ENCODE measurements around the gene ESR2. TPM values are rescaled to one million over a fixed set of nuclear protein-coding genes. Genes with fewer than 3 reads are reported as not detected.
"Not testable (repeated sequence)": the region's sequence is repeated elsewhere in the genome, so short reads cannot be mapped to it uniquely, and the experiment has no call there.

ESR2 gene
- polyA plus RNA-seq, 1 donor: 0.41 TPM

DNA sequence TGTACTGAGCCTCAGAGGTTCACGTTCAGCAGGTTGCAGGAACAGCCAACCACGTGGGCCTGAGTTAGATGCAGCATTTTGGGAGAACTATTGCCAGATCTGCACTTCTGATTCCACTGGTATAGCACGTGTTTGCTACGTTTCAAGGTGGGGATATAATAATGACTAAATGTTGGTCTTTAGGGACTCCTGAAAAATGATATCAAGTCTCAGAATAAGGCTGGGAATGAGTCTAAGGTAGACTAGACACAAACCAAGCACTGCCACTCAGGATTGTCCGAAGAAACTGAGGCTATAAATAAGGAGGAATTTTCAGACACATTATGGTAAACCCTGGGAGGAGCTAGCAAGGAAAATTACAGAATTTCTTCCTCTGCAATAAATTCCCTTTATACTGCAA lies 98.1 kb downstream of the ESR2 start:
- no peak for DNase-seq

DNA sequence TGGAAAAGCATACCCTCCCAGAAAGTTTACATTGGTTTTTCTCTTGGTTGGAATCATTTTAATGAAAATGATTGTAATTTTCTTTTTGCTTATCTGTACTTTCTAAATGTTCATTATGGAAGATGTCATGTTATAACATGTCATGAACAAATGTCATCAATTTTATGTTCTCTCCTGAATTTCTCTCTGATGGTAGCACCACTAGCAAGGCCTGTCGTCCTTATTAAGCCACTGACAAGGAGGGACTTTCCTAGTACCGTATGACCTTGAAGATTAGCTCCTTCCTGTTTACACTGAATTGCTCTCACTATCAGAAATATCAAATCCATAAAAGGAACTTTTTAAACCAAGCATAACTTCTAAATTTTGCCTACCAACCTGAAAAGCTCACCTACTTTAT lies 99.0 kb downstream of the ESR2 start:
- no peak for DNase-seq

DNA sequence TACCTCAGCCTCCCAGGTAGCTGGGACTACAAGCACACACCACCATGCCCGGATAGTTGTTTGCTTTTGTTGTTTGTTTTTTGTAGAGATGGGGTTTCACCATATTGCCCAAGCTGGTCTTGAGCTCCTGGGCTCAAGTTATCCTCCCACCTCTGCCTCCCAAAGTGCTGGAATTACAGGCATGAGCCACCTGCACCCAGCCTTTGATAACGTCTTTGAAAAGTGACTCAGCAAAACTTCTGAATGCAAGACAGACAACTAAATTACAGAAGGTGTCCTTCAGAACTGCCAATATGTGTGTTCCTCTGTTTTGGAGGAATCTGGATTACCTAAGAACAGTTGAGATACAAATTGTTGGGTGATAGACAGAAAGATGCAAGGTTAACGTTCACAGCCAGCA lies 99.8 kb downstream of the ESR2 start:
- DNase-seq: no peak

DNA sequence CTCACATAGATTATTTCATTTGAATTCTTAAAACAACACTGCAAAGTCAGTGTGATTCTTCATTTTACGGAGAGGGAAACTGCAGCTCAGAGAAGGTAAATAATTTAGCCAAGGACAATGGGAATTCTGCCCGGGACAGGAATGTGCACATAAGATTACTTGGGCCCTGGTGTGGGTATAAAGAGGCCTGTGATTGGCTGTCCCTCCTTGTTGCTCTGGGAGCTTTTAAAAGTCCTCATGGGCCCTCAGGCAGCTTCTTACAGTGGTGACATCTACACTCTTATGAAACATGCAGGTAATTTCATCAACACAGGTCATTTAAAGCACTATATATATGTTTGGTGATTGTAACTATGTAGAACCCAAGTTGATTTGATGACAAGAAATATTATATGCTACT lies 100.3 kb downstream of the ESR2 start:
- DNase-seq: no peak

DNA sequence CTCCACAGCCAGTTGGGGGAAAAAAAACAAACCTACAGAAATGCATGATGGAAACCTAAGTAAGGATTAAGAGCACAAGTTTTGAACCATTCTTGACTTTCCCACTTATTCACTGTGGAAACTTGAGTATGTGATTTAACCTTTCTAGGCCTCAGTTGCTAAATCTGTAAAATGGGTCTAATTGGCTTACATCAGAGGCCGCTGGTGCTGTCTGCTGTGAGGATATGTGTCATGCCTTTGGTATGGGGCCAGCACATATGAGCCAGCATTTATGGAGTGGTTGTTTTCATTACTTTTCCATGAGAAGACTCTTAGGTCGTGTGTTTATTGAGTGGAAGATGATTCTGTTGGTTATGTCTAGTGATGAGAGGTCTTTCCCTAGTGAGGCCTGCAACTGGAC lies 102.4 kb downstream of the ESR2 start:
- no peak for DNase-seq

DNA sequence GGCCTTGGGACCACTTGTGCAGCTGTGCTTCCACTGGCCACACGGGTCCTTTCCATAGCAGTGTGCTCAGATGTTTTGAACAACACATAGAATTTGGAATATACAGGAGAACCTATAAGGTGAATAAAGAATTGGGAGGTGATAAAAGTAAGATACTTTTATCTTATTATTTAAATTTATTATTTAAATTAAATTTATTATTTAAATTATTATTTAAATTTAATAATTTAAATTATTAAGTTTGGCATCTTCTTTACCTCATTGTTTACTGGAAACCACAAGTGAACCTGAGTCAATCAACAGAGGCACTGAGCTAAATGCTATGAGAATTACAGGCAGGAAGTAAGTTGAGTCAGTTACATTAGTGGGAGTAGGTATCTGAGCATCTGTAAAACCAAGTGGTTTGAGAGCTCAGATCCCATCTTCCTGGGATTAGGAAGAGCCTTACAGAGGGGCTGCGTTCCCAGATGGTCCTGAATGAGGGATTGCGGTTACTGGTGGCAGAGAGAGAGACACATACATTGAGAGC lies 103.1 kb downstream of the ESR2 start:
- no peak for DNase-seq

DNA sequence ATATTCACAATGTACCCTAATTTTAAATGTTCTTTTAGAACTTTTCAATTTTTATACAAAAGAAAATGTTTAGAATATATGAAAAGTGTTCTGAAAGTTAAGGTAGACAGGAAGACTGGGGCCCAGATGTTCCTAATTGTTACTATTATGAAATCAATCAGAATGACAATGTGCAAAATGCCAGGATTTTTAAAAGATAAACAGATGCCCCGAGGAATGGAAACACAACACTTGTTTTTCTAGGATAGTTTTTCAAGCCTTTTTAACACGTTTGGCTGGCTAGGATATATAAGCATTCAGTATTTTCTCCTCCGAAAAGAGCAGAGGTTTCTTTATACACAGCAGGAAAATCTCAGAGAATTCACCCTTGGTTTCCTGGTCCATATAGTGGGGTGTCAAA lies 106.8 kb downstream of the ESR2 start:
- DNase-seq: no peak

DNA sequence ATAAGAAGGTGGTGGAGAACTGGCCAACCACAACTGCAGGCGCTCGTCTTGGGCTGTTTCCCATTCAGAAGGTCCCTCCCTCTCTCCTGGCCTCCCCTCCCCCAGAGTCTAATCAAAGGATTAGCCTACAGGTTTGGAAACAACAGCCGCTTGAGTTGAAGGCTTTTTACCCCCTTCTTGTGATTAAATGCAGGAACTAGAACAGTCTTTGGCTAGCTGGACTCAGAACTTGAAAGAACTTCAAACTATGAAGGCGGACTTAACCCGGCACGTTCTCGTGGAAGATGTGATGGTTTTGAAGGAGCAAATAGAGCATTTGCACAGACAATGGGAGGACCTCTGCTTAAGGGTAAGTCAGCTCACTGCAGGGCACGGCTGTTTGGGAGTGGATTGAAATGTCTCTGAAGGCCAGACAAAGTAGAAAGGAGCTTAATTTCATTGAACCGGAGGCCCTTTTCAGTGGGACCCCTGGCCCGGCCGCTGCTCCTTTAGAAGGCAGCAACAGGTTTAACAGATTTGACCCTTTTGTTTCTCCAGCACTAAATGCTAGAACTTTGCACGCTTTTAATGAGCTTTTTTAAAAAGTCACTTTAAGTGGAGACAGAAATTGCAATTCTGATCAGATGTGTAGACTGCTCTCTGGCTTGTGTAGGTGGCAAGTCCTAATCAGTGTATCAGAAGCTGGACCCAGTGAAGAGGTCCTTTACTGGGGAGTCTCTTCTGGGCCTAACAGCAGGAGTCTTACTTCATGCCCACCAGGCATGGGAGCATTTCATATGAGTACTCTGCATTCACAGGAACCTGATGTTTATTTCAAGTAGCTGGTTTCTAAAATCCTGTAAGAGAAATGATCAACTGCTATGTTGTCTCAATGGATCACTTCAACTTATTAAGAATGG lies 107.7 kb downstream of the ESR2 start:
- no peak for DNase-seq

DNA sequence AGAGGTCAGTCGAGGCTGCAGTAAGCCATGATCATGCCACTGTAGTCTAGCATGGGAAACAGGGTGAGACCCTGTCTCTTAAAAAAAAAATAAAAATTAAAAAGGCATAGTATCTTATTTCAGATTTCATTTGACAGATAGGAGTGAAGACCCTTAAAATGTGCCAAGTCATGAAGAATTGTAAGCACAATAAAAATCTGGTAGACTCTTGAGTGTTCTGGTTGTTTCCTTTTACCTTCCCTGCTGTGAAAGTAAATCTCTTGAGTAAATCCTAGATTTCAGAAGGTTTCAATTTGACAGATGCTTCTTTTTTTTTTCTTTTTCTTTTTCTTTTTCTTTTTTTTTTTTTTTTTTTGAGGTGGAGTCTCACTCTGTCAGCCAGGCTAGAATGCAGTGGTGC lies 109.0 kb downstream of the ESR2 start:
- no peak for DNase-seq

DNA sequence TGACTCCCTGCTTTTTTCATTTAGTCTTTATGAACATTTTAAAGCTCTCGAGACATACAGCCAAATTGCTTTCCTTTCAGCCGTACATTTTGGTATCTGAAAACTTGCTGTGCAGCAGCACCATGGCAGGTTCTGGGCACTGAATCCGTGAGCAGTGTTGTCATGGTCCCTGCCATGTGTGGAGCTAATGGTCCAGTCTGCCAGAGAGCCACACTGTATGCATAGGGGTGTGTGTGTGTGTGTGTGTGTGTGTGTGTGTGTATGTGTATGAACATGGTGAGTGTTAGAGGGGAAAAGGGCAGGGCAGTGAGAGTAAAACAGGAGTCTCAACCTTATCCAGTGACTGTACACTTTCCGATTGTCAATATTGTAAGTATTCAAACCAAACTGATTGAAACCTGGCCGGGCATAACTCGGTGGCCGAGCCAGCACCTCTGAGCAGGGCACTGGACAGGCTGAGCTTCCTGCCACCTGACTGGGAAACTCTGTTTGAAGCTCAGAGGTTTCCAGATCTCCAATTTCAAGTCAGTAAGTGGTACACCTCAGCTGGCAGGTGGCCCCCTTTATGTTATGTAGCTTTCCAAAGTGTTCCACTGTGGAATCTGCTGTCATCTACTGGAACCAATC lies 110.0 kb downstream of the ESR2 start:
- no peak for DNase-seq

DNA sequence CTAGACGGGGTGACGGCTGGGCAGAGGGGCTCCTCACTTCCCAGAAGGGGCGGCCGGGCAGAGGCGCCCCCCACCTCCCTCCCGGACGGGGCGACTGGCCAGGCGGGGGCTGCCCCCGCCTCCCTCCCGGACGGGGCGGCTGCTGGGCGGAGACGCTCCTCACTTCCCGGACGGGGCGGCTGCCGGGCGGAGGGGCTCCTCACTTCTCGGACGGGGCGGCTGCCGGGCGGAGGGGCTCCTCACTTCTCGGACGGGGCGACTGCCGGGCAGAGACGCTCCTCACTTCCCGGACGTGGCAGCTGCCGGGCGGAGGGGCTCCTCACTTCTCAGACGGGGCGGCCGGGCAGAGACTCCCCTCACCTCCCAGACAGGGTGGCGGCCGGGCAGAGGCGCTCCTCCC lies 111.3 kb downstream of the ESR2 start:
- DNase-seq: not testable (repeated sequence)

DNA sequence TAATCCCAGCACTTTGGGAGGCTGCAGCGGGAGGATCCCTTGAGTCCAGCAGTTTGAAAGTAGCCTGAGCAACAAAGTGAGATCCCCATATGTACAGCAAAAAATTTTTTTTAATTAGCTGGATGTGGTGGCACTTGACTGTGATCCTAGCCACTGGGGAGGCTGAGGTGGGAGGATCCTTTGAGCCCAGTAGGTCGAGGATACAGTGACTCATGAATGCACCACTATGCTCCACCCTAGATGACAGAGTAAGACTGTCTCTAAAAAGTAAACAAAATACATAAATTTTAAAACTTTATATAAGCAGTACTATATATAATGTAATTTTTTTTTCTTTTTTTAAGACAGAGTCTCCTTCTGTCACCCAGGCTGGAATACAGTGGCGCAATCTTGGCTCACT lies 115.4 kb downstream of the ESR2 start:
- DNase-seq: no peak

DNA sequence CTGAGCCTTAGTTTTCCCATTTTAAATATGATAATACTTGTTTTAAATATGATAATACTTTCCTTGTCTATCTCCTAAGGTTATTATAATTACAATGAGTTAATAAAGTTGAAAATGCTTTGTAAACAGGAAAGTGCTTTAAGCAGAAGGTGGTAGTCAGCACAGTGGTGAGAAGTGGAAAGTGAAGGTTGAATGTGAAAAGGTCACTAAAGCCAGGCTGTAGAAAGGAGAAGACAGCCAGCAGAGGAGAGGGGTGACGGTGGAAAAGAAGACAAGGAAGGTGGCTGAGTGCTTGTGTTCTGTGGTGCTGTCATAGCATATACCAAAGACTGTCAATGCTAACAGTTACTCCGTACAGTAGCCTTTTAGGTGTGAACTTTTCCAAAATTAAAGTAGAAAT lies 117.8 kb downstream of the ESR2 start:
- DNase-seq: no peak

DNA sequence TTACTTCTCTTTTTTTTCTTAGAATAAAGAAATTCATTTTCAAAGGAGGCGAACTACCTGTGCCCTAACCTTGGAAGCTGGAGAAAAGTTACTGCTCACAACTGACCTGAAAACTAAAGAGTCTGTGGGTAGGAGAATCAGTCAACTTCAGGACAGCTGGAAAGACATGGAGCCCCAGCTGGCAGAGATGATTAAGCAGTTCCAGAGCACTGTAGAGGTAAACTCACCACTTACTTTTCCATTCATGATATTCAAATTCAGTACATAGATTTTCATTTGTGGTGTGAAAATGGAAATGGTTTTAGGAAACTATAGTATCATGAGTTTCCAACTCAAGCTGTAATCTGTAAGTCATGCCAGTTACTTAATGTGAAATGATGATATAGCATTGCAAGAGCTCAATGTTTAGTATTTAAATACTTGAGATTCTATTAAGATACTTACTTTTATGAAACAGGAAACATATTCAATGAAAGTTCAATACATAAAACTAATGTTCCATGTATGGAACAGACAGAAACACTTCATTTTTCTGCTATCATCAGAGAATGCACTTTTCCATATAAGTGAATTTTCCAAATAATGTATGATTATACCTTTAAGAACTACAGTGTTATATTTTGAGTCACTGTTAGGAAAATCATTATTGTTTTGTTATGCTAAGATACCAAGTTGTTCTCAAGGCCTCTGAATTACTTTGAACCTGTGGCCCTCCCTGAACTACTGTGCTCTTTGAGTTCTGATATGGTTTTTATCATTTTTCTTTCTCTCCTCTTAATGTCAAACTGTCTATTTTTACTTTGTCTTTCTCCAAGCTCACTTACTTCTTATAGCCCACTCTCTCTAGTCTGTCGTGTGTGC lies 119.0 kb downstream of the ESR2 start:
- DNase-seq: no peak

DNA sequence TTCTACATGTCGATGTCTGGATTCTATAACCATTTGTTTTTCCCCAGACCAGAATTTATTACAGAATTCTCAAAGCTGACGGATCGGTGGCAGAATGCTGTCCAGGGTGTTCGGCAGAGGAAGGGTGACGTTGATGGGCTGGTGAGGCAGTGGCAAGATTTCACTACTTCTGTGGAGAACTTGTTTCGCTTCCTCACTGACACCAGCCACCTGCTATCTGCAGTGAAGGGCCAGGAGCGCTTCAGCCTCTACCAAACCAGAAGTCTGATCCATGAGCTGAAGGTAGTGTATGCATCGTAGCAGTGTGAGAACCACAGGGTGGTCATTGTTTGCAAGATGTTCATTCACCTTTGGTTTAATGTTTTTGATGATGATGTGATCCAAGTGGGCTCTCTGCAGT lies 124.0 kb downstream of the ESR2 start:
- no peak for DNase-seq

DNA sequence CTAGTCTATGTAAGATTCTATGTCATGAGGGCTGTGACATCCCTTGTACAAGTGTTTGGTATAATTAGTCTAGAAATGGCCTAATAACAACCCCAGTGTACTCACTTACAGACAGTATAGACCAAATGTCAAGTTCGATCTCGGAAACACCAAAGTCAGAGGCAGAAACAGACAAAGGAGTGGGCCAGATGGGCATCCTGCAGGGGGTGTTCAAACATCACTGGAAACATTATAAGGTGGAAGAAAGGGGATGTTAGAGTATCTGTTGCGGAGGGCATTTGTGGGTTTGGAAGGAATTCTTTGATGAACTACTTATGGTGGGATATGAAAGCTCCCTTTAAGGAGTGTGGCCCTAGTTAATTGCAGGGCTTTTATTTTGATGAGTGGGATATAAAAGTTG lies 134.6 kb downstream of the ESR2 start:
- no peak for DNase-seq

DNA sequence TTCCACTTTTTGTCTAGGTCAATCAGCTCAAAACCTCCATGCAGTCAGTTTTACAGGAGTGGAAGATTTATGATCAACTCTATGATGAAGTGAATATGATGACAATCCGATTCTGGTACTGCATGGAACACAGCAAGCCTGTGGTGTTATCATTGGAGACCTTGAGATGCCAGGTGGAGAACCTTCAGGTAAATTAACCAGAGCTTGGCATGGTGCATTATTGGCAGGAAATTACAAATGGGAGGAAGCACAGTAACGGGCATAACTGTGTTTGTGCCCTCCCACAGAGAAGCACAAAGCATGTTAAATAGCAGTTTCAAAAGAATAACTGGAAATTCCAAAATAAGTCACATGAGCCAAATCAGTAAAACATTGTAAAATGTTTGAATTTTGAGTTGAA lies 135.6 kb downstream of the ESR2 start:
- DNase-seq: no peak

DNA sequence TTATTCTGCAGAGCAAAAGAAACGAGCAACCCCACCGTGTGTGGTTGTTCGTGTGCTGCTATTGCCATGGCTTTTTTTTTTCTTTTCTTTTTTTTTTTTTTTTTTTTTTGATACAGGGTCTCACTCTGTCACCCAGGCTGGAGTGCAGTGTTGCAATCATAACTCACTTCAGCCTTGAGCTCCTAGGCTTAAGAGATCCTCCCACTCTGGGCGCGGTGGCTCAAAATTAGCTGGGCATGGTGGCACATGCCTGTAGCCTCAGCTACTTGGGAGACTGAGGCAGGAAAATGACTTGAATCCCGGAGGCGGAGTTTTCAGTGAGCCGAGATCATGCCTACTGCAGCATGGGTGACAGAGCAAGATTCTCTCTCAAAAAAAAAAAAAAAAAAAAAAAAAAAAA lies 144.2 kb downstream of the ESR2 start:
- DNase-seq: no peak

DNA sequence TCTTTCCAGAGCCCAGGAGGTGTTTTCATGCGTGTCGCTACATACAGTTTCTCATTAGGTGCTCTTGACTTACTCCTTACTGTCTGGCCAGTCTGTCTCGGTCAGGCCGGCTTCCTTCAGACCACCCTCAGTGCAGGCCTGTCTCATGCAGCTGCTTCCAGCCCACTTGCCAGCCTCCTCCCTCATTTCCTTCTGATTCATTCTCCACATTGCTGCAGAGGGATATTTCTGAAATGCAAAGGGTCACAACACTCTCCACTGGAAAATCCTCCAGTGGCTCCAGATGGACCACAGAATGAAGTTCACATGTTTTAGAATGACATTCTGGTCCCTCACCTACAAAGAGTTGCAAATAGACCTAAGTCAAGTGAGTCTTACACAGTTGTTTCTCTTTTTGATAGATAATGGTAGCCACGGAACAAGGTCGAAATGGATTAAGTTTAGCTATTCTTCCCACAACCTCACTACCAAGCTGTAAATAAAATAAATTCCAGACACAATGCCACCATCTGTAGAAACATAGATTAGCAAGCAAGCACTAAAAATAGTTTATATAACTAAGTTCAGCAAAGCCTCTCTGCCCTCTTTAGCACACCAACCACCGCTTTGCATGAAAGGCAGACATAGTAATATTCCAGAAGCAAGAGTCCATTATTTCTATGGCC lies 146.9 kb downstream of the ESR2 start:
- DNase-seq: peak; percentile 42

DNA sequence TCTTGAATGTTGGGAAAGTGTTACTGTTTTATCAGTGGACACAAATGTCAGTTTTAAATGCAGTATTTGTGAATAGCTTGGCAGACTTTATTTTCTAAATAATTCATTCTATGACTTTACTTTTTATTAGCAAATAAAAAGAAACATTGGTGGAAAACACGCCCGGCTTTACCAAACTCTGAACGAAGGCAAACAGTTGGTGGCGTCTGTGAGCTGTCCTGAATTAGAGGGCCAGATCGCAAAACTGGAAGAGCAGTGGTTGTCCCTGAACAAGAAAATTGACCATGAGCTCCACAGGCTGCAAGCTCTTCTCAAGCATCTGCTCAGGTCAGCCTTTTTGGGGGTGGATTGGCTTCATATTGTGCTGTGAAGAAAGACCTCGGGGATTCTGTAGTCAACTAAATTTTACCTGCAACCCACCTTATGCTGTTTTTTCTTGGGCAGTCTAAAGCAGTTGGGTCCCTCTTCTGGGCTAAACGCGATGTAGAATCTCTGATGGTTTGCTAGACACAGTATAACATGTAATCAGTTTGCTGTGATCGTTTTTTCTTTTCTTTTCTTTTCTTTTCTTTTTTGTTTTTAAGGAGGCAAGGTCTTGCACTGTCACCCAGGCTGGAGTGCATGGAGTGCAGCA lies 156.4 kb downstream of the ESR2 start:
- no peak for DNase-seq

DNA sequence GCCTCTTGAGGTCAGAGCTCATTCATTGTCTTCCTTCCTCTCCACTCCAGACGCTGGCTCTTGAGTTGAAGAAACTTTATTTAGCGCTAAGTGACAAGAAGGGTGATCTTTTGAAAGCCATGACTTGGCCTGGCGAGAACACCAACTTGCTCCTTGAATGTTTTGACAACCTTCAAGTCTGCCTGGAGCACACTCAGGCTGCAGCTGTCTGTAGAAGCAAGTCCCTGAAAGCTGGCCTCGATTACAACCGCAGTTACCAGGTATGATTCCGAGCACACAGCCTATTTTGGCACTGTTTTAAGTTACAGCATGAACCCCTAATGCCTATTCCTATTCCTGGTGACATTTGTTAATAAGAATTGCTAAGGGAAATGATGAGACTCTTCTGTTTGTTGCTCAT lies 167.6 kb downstream of the ESR2 start:
- DNase-seq: no peak

DNA sequence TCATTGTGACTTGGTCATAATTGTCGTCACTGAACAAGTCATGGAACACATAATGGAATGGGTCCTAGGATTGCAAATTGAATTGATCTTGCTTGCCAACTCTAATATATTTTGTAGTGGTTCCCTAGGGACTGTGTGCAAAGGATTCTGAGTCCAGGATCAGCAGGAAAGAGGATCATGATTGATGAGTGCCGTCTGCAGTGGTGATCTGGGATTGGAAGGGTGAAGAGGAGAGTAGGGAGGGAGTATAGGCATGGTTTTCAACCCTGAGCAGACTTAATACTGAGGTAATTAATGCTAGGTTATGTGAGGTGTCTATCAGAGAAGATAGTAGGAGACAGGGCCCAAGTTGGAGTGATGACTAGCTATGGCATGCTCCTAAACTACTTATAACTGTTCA lies 168.9 kb downstream of the ESR2 start:
- no peak for DNase-seq

Measured in hindlimb muscle (tissue), 1 donor.